ENCODE results near the gene SPATA3. TPM values are rescaled to one million over a fixed set of nuclear protein-coding genes. Genes with fewer than 3 reads are reported as not detected.

The SPATA3 gene
- total RNA-seq, 1 experiment from 2014 or later = not detected

DNA sequence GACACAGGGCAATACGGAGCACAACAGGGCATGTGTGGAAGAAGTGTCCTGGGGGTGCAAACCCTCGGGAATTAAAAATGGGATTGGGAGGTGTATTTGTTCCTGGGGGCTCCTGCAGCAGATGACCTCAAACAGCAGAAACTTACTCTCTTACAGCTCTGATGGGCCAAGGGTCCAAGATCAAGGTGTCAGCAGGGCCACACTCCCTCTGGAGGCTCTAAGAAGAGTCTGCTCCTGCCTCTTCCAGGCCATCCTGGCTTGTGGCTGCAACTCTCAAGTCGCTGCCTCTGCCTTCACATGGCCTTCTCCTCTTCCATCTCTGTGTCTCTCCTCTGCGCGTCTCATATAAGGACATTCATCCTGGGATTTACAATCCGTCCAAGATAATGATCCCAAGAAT lies 12.4 kb upstream of the SPATA3 start:
- no peaks in the 10 kb centered on the region for H3K9me3 Mint-ChIP-seq (ENCODE audit: low read depth, unreplicated experiment)
- peaks cover 8% of the 10 kb centered on the region for H3K36me3 Mint-ChIP-seq (ENCODE audit: insufficient read depth, unreplicated experiment)
- H3K27me3 Mint-ChIP-seq (ENCODE audit: unreplicated experiment) = peaks cover 72% of the 10 kb centered on the region
- intact Hi-C loops (cut with micrococcal nuclease; ENCODE audit: unreplicated experiment) = no loop called here
- BruUV-seq (replicated peaks) = no TSS peak
- H3K27ac Mint-ChIP-seq (ENCODE audit: unreplicated experiment) = no peak overlapping the region
- TF ChIP-seq, protein P1, sequence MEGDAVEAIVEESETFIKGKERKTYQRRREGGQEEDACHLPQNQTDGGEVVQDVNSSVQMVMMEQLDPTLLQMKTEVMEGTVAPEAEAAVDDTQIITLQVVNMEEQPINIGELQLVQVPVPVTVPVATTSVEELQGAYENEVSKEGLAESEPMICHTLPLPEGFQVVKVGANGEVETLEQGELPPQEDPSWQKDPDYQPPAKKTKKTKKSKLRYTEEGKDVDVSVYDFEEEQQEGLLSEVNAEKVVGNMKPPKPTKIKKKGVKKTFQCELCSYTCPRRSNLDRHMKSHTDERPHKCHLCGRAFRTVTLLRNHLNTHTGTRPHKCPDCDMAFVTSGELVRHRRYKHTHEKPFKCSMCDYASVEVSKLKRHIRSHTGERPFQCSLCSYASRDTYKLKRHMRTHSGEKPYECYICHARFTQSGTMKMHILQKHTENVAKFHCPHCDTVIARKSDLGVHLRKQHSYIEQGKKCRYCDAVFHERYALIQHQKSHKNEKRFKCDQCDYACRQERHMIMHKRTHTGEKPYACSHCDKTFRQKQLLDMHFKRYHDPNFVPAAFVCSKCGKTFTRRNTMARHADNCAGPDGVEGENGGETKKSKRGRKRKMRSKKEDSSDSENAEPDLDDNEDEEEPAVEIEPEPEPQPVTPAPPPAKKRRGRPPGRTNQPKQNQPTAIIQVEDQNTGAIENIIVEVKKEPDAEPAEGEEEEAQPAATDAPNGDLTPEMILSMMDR (IDR thresholded peaks at IDR 0.05; ENCODE audit: unreplicated experiment) = no peak
- no peak for DNase-seq
- no peaks in the 10 kb centered on the region for H3K4me1 Mint-ChIP-seq (ENCODE audit: low read depth, unreplicated experiment)
- CTCF ChIA-PET = no interaction called here
- H3K4me3 Mint-ChIP-seq (ENCODE audit: low read depth, unreplicated experiment) = no peak overlapping the region

DNA sequence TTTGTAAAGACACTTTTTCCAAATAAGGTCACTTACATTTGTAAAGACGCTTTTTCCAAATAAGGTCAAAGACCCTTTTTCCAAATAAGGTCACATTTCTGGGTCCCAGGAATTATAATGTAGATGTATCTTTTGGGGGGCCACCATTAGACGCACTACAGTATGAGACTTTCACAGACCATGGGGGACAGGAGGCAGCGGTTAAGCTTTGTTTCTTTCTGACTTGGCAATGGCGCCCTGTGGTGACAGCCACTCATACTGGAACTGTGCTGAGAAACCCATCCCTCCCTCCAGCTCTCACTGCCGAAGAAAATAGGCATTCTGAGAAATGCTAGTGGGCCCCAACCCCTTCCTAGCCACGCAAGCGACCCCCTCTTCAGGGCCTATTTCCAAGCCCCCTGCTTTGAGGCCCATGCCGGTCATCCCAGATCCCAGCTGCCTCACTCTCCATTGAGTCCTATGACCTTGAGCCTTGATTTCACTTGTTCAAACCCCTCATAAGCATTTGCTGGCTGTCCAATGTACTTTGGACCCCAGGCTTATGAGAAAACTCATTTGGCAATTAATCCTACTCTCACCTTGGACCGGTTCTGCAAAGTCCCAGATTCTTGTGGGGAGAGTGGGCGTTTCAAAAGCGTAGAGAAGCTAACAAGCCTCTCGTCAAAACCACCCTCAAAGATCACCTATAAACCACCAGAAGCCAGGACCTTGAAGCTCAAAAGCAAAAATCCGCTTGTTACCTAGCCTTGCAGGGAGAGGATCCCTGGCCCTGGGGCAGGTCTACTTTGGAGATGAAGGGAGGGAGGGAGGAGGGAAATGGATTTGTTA lies 11.3 kb upstream of the SPATA3 start:
- no peaks in the 10 kb centered on the region for H3K9me3 Mint-ChIP-seq (ENCODE audit: low read depth, unreplicated experiment)
- H3K36me3 Mint-ChIP-seq (ENCODE audit: insufficient read depth, unreplicated experiment) = peaks cover 8% of the 10 kb centered on the region
- H3K27ac Mint-ChIP-seq (ENCODE audit: unreplicated experiment) = no peak overlapping the region
- DNase-seq = no peak
- H3K27me3 Mint-ChIP-seq (ENCODE audit: unreplicated experiment) = peaks cover 74% of the 10 kb centered on the region
- no TSS peak for BruUV-seq (replicated peaks)
- CTCF ChIA-PET = interaction anchor here (0.6 to 0.7 kb wide), 2 partner anchors 178 to 448 kb away, joined by 3 to 6 read pairs; no protein-coding TSS in a partner anchor
- H3K4me3 Mint-ChIP-seq (ENCODE audit: low read depth, unreplicated experiment) = no peak overlapping the region
- TF ChIP-seq, protein P1 (IDR thresholded peaks at IDR 0.05; ENCODE audit: unreplicated experiment) = no peak
- intact Hi-C loops (cut with micrococcal nuclease; ENCODE audit: unreplicated experiment) = no loop called here
- no peaks in the 10 kb centered on the region for H3K4me1 Mint-ChIP-seq (ENCODE audit: low read depth, unreplicated experiment)

DNA sequence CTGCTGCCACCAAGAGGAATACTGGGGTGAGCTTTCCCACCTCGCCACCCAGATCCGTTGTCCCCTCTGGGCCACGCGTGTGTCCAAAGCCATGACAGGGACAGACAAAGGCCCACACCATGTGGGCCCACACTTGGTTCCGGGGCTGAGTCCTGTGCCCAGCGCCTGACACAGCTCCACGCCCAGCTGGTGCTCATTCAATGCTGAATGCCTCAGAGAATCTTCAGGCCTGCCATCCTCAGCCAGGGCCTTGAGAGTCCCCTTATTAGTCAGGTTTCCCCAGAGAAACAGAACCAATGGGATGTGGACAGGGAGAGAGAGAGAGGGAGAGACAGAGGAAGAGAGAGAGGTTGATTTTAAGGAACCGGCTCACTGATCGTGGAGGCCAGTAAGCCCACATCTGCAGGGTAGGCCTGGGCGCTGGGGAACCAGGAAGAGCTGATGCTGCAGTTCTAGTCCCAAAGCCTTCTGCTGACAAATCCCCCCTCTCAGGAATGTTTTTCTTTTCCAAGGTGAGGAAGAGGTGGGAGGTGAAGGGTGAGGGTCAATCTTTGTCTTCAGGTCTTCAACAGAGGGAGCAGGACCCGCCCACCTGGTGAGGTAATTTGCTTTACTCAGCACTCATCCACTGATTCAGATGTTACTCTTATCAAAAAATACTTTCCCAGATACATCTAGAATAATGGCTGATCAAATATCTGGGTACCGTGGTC lies 10.2 kb upstream of the SPATA3 start:
- CTCF ChIA-PET = no interaction called here
- Mint-ChIP-seq H3K36me3 (ENCODE audit: insufficient read depth, unreplicated experiment) (peaks cover 8% of the 10 kb centered on the region), H3K4me3 (ENCODE audit: low read depth, unreplicated experiment) (no peak overlapping the region), H3K4me1 (ENCODE audit: low read depth, unreplicated experiment) (no peaks in the 10 kb centered on the region), H3K27me3 (ENCODE audit: unreplicated experiment) (peaks cover 65% of the 10 kb centered on the region), H3K9me3 (ENCODE audit: low read depth, unreplicated experiment) (no peaks in the 10 kb centered on the region), H3K27ac (ENCODE audit: unreplicated experiment) (no peak overlapping the region)
- TF ChIP-seq, protein P1 (IDR thresholded peaks at IDR 0.05; ENCODE audit: unreplicated experiment) = no peak
- BruUV-seq (replicated peaks) = no TSS peak
- intact Hi-C loops (cut with micrococcal nuclease; ENCODE audit: unreplicated experiment) = no loop called here
- DNase-seq = no peak

DNA sequence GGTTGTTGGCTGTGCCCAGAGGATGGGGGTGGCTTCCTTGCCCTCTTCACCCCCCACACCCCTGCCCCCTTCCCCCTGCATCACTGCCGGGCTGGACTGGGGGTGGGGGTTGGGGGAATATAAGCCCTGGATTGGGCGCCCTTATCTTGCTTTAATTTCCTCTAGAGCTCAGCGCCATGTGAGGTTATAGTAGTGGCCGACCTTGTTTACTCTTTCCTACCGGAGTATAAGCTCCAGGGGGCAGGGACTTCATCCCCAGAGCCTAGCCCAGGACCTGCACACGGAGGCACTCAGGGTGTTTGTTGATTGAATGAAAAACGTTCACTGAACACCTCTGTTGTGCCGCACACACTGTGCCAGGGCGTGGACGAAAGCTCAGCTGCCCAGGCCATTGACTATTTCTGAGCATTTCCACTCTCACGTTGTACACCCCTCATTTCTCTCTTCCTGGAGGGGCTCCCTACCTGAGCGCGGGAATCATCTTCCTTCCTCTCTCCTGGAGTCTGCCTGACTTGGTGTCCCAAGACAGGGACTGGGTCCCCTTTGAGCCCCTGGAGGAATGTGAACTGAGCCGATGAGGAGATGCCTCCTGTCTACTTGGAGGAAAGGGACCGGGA lies 9.3 kb upstream of the SPATA3 start:
- TF ChIP-seq, protein P1 (IDR thresholded peaks at IDR 0.05; ENCODE audit: unreplicated experiment) = no peak
- Mint-ChIP-seq H3K27me3 (ENCODE audit: unreplicated experiment) (peaks cover 59% of the 10 kb centered on the region), H3K9me3 (ENCODE audit: low read depth, unreplicated experiment) (no peaks in the 10 kb centered on the region), H3K36me3 (ENCODE audit: insufficient read depth, unreplicated experiment) (peaks cover 8% of the 10 kb centered on the region), H3K27ac (ENCODE audit: unreplicated experiment) (no peak overlapping the region), H3K4me1 (ENCODE audit: low read depth, unreplicated experiment) (no peaks in the 10 kb centered on the region), H3K4me3 (ENCODE audit: low read depth, unreplicated experiment) (peak overlapping the region; percentile 66)
- CTCF ChIA-PET = interaction anchor here (1.0 to 1.7 kb wide), 7 partner anchors 17 to 162 kb away, joined by 3 to 26 read pairs (median 4); no protein-coding TSS in a partner anchor
- DNase-seq = no peak
- intact Hi-C loops (cut with micrococcal nuclease; ENCODE audit: unreplicated experiment) = loop anchor here (1.0 kb wide), 2 partner anchors 84 to 162 kb away; no protein-coding TSS in a partner anchor
- BruUV-seq (replicated peaks) = no TSS peak

All from Calu3 (cell line).